ENCODE results near the gene MUCL3. TPM values are rescaled to one million over a fixed set of nuclear protein-coding genes. Genes with fewer than 3 reads are reported as not detected.
"Not testable (repeated sequence)": the region's sequence is repeated elsewhere in the genome, so short reads cannot be mapped to it uniquely, and the experiment has no call there.

Gene MUCL3
- total RNA-seq, 2 donors from 2014 or later: under 0.01 to 0.52 TPM

GRCh38 chr6:30915591-30915946, 25.2 kb upstream of the MUCL3 start:
- intact Hi-C loops (cut with DNase I): no loop called here
- H3K27me3 ChIP-seq: no peaks in the 10 kb centered on the region
- no peaks in the 10 kb centered on the region for H3K9me3 ChIP-seq
- H3K36me3 ChIP-seq (replicated peaks in 1 of 2; ENCODE audit: insufficient read depth in 1 of 2, low read depth in 2 of 2): peaks cover 0 to 5% of the 10 kb centered on the region in 2 donors
- 15 to 20% methylated on average over 5 of the region's 5 CpGs for WGBS, 2 donors
- H3K27ac ChIP-seq: peak overlapping the region in 3 of 4 donors; percentile 93 to 95 (median 94)
- H3K4me1 ChIP-seq: peaks cover 32% of the 10 kb centered on the region
- TF ChIP-seq CTCF (IDR thresholded peaks at IDR 0.05): peak; percentile 36 to 90 (median 68)
- TF ChIP-seq POLR2A (IDR thresholded peaks at IDR 0.05): no peak
- ATAC-seq: peak; percentile 31
- no peak overlapping the region for H3K4me3 ChIP-seq
- peak; percentile 20 to 56 (median 36) for DNase-seq

- H3K27me3 ChIP-seq: no peaks in the 10 kb centered on the region
- peaks cover 0 to 12% of the 10 kb centered on the region in 2 donors for H3K36me3 ChIP-seq (replicated peaks in 1 of 2; ENCODE audit: insufficient read depth in 1 of 2, low read depth in 2 of 2)
- H3K27ac ChIP-seq: no peak overlapping the region
- no peak for DNase-seq
- ATAC-seq: no peak
- peaks cover 32% of the 10 kb centered on the region for H3K4me1 ChIP-seq
- TF ChIP-seq POLR2A (IDR thresholded peaks at IDR 0.05) (no peak), CTCF (IDR thresholded peaks at IDR 0.05) (no peak)
- no peaks in the 10 kb centered on the region for H3K9me3 ChIP-seq
- 83 to 86% methylated on average over 5 to 7 of the region's 7 CpGs for WGBS, 2 donors
- intact Hi-C loops (cut with DNase I): no loop called here
- no peak overlapping the region for H3K4me3 ChIP-seq
Observed at GRCh38 chr6:30917041-30917440, 23.7 kb upstream of the MUCL3 start.

- no peak for ATAC-seq
- H3K36me3 ChIP-seq (replicated peaks in 1 of 2; ENCODE audit: insufficient read depth in 1 of 2, low read depth in 2 of 2): peaks cover 0 to 15% of the 10 kb centered on the region in 2 donors
- TF ChIP-seq CTCF (IDR thresholded peaks at IDR 0.05) (no peak), POLR2A (IDR thresholded peaks at IDR 0.05) (no peak)
- H3K27me3 ChIP-seq: no peaks in the 10 kb centered on the region
- no peaks in the 10 kb centered on the region for H3K9me3 ChIP-seq
- no peak overlapping the region for H3K4me3 ChIP-seq
- intact Hi-C loops (cut with DNase I): no loop called here
- 87 to 90% methylated on average over 8 of the region's 8 CpGs for WGBS, 2 donors
- H3K27ac ChIP-seq: no peak overlapping the region
- H3K4me1 ChIP-seq: peaks cover 32% of the 10 kb centered on the region
- DNase-seq: no peak
Observed at GRCh38 chr6:30917487-30917886, 23.3 kb upstream of the MUCL3 start.

- WGBS, 2 donors: 85 to 96% methylated on average over 8 of the region's 8 CpGs
- H3K4me1 ChIP-seq: peaks cover 24% of the 10 kb centered on the region
- H3K9me3 ChIP-seq: no peaks in the 10 kb centered on the region
- TF ChIP-seq CTCF (IDR thresholded peaks at IDR 0.05): no peak
- TF ChIP-seq POLR2A (IDR thresholded peaks at IDR 0.05): no peak
- intact Hi-C loops (cut with DNase I): no loop called here
- ATAC-seq (no peak), DNase-seq (no peak)
- H3K27me3 ChIP-seq: no peaks in the 10 kb centered on the region
- H3K27ac ChIP-seq: no peak overlapping the region
- H3K36me3 ChIP-seq (replicated peaks in 1 of 2; ENCODE audit: insufficient read depth in 1 of 2, low read depth in 2 of 2): peaks cover 0 to 19% of the 10 kb centered on the region in 2 donors
- no peak overlapping the region for H3K4me3 ChIP-seq
Observed at GRCh38 chr6:30918670-30919069, 22.1 kb upstream of the MUCL3 start.

- WGBS, 2 donors: 82 to 94% methylated on average over 5 to 7 of the region's 7 CpGs
- ATAC-seq: no peak
- H3K4me3 ChIP-seq: no peak overlapping the region
- H3K27me3 ChIP-seq: no peaks in the 10 kb centered on the region
- peaks cover 16% of the 10 kb centered on the region for H3K4me1 ChIP-seq
- intact Hi-C loops (cut with DNase I): loop anchor here (10.0 kb wide), 1 partner anchor 132 kb away; no protein-coding TSS in a partner anchor
- no peaks in the 10 kb centered on the region for H3K9me3 ChIP-seq
- H3K27ac ChIP-seq: no peak overlapping the region
- DNase-seq: no peak
- H3K36me3 ChIP-seq (replicated peaks in 1 of 2; ENCODE audit: insufficient read depth in 1 of 2, low read depth in 2 of 2): peaks cover 0 to 22% of the 10 kb centered on the region in 2 donors
- TF ChIP-seq POLR2A (IDR thresholded peaks at IDR 0.05) (no peak), CTCF (IDR thresholded peaks at IDR 0.05) (no peak)
Observed at GRCh38 chr6:30922447-30922852, 18.3 kb upstream of the MUCL3 start.

- peaks cover 16% of the 10 kb centered on the region for H3K4me1 ChIP-seq
- not testable (repeated sequence) for ATAC-seq
Observed at GRCh38 chr6:30924040-30924627, 16.6 kb upstream of the MUCL3 start.

More at GRCh38 chr6:30924040-30924627, 16.6 kb upstream of the MUCL3 start:
- H3K4me3 ChIP-seq, H3K27ac ChIP-seq, H3K9me3 ChIP-seq, DNase-seq, H3K27me3 ChIP-seq: not testable (repeated sequence)
- WGBS, 2 donors: 91 to 94% methylated on average over 6 to 9 of the region's 9 CpGs
- H3K36me3 ChIP-seq (replicated peaks in 1 of 2; ENCODE audit: insufficient read depth in 1 of 2, low read depth in 2 of 2): peaks cover 0 to 22% of the 10 kb centered on the region in 2 donors
- intact Hi-C loops (cut with DNase I): loop anchor here (10.0 kb wide), 1 partner anchor 131 kb away; no protein-coding TSS in a partner anchor
